ENCODE results near the gene MAPK8IP1.
A peak's percentile ranks its signal among the peaks of the same experiment; 100 is the strongest.
"Not testable (repeated sequence)": the region's sequence is repeated elsewhere in the genome, so short reads cannot be mapped to it uniquely, and the experiment has no call there.

Gene MAPK8IP1

DNA sequence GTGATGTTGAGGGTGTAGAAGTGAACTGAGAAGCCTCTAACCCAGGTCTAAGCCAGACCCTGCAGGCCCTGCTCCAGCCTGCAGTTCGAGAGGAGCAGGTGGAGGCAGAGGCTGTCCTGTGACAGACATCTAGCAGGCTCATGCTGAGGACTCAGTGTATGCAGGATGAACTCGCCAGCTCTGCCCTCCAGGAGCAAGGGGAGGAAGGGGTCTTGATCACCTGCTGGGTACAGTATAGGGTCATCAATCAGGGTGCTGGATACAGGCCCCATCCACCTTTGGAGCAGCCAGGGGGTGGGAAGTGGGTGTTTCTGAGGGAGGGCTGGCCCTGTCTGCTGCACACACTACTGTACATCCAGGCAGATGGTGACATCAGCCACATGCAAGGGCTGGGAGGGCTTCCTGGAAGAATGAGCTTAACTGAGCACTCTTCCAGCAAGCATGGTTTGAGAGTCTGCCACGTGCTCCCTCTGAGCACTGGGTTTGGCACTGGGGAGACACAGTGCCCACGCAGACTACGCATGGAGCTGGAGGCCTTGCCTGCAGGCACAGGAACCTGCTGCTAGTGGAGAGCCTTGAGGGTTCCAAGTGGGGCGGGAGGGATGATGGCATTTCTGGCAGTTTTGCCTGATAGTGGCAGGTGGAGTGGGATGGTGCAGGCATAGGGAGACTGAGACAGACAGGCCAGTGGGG lies 9.2 kb downstream of the MAPK8IP1 start:
- DNase-seq, result no peak

DNA sequence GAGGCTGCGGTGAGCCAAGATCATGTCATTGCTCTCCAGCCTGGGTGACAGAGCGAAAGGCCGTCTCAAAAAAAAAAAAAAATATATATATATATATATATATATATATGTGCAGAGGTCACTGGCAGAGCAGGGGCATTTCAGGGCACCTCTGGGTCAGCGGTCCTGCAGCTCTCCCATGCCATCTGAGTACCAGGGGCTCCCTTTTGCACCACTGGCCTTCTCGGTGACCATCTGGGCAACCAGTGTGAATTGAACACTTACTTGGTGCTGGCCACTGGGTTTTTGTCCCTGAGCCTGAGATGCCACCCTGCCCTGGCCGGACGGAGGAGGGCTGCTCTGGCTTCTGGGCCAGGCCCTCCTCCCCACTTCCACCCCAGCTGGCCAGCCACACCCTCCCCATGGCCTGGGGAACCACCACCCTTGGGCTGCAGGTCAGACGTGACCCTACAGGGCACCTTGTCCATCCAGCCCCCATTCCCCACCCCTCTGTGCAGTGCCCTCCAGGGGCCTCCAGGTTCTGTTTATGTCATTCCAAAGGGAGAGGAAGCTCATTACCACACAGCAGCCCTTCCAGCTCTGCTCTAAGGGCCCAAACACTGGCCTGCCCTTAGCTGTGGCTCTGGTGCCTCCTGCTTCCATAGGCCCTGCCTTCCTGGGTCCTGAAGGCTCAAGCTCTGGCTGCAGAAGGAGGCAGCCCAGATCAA lies 10.3 kb downstream of the MAPK8IP1 start:
- peak; percentile 57 for DNase-seq

- peak; percentile 95 for DNase-seq
These were observed 11.1 kb downstream of the MAPK8IP1 start for GRCh38 chr11:45896422-45896984.

GRCh38 chr11:45897556-45897955 lies 12.1 kb downstream of the MAPK8IP1 start:
- DNase-seq, result no peak

DNA sequence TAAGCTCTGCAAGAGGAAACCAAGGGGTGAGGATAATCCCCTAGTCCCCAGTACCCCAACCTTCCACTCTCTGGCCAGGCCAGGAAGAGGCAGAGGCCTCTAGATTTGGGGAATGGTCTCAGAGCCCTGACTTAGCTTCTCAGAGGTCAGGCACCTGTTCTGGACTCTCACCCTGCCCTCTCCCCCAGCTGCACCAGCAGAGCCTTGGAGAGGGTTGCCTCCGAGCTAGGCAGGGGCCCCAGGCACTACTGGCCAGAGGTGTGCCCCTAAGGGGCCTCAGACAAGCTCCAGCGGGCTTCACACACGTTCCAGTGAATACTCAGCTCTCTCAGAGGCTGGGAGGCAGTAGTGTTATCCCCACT lies 13.6 kb downstream of the MAPK8IP1 start:
- no peak for DNase-seq

DNA sequence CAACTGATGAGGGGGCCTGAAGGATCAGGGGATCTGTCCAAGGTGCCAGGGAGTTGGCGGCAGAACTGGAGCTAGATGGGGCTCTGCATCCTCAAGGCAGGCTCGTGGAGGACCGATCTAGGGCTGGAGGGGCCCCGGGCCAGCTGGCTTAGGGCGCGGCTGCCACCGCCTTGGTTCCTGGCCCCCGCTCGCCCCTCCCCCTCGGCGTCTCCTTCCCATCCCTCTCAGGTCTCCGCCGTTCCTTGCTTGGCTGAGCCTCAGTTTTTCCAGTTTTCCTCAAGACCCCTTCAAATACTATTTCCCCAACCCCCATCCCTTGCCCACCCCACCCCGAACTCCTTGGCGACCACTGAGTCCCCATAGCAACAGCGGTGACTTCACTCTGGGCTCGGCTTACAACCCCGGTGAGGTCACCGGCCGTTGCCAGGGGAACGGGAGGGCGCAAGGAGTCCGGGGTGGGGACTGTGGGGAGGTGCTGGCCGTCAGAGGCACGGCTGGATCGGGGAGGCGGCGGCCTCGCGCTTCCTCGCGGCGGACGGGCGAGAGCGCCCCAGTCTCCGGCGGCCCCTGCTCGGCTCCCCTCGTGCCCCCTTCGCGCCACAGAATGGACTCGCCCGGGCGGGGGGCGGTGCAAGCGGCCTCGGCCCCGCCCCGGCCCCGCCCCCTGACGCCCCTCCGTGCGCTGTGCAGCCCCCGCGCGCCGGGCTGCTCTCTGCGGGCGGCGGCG lies 14.2 kb downstream of the MAPK8IP1 start:
- DNase-seq, result peak; percentile 93

DNA sequence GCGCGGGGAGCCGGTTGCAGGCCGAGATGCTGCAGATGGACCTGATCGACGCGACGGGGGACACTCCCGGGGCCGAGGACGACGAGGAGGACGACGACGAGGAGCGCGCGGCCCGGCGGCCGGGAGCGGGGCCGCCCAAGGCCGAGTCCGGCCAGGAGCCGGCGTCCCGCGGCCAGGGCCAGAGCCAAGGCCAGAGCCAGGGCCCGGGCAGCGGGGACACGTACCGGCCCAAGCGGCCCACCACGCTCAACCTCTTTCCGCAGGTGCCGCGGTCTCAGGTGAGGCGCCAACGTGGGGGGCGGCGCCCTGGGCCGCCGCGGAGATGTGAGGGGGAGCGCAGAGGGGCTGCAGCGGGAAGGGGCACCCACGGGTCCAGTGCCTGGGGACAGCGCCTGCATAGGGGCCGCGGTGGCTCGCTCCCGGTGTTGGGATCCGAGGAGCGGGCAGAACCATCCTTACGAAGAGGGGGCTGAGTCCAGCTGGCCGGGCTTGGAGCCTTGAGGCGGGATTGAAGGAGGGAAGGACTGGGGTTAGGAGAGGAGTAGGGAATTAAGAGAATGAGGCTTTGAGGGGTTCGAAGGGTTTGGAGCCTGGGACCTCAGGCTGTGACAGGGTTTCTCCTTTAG lies 14.8 kb downstream of the MAPK8IP1 start:
- peak; percentile 16 for DNase-seq

DNA sequence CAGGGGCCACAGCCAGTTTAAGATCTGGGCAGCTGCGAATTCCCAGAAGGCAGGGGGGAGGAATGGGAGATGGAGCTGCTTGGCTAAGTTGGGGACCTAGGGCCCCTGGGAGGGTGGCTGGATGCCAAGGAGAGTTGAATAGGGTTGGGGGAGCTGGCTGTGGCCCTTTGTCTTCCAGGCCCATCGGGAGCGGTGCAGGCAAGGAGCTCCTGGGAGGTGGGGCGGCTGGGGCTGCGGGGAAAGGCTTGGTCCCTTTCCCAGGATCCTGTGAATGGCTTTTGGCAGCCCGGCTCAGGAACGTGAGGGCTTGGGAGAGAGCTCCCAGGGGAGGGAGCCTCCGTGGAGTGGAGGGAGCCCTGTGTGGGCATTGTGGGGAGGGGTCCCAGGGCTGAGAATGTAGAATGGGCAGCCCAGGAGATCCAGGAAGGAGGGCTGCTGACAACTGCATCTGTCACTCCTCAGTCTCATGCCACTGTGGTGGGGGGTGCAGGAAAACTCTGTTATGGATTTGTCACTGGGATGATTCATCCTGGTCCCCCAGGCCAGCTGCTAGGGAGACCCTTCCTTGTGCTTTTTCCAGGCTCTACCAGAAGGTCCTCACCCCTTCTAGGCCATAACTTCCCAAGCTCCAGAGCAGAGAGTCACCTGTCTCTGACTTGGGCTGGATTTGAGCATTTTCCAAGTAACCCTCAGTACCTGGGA lies 15.6 kb downstream of the MAPK8IP1 start:
- DNase-seq, result peak; percentile 31

DNA sequence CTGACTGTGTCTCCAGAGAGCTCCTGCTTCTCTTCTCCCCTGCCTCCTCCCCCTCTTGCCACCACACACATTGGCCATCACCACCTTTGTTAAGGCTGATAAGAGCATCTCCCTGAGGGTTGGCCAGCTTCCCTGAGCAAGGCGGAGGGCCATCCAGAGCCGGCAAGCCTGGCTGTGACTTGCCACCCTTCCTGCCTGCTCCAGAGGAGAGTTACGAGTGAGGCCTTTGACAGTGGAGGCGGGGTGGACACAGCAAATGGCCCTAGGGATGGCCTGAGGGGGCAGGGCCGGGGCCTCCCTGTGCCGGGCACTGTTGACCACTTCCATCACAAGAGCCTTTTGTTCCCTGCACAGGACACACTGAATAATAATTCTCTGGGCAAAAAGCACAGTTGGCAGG lies 16.2 kb downstream of the MAPK8IP1 start:
- DNase-seq, result no peak

DNA sequence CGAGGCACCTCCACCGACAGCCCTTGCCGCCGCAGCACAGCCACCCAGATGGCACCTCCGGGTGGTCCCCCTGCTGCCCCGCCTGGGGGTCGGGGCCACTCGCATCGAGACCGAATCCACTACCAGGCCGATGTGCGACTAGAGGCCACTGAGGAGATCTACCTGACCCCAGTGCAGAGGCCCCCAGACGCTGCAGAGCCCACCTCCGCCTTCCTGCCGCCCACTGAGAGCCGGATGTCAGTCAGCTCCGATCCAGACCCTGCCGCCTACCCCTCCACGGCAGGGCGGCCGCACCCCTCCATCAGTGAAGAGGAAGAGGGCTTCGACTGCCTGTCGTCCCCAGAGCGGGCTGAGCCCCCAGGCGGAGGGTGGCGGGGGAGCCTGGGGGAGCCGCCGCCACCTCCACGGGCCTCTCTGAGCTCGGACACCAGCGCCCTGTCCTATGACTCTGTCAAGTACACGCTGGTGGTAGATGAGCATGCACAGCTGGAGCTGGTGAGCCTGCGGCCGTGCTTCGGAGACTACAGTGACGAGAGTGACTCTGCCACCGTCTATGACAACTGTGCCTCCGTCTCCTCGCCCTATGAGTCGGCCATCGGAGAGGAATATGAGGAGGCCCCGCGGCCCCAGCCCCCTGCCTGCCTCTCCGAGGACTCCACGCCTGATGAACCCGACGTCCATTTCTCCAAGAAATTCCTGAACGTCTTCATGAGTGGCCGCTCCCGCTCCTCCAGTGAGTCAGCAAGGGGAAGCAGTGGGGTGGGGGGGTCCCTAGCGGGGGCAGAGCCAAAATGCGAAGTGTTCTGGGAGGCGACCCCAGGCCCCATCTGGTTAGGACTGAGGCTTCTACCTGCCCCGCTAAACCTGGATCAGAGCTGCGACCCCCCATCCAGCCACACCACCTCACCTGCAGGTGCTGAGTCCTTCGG lies 17.3 kb downstream of the MAPK8IP1 start:
- no peak for DNase-seq

DNA sequence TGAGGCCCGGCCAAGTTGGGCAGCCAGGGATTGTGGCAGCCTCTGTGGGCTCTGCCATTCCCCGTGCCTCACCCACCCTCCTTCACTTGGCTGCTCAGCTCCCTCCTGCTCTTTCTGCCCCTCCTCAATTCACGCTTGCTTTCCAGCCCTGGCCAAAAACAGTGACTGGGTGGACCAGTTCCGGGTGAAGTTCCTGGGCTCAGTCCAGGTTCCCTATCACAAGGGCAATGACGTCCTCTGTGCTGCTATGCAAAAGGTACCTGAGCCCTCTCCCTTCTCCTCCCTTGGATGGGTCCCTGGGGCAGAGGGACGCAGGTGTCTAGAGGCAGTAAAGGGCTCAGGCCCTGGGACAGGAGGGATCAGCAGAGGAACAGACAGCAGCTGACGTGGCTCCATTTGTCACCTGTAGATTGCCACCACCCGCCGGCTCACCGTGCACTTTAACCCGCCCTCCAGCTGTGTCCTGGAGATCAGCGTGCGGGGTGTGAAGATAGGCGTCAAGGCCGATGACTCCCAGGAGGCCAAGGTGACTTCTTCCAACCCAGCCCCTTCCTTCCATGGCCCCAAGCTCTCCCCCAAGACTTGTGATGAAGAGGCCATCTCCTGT lies 19.0 kb downstream of the MAPK8IP1 start:
- DNase-seq, result no peak

DNA sequence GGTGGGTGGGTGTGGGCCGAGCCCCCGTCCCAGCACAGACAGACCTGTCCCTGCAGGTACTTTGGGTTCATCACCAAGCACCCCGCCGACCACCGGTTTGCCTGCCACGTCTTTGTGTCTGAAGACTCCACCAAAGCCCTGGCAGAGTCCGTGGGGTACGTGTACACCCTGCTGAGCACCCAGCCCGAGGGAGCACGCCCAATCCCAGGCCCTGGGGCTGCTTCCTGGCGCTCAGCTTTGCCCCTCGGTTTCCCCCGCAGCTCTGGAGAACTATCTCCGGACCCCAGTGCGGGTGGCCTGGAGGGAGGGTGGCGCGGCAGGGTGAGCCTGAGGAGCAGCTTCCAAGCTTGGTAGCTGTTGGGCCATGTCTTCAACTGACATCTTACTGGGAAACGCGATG lies 19.6 kb downstream of the MAPK8IP1 start:
- no peak for DNase-seq

GRCh38 chr11:45905576-45905975 lies 20.1 kb downstream of the MAPK8IP1 start:
- DNase-seq, result not testable (repeated sequence)

GRCh38 chr11:45906096-45906682 lies 20.7 kb downstream of the MAPK8IP1 start:
- no peak for DNase-seq

- peak; percentile 22 for DNase-seq
These were observed 21.6 kb downstream of the MAPK8IP1 start, which contains the start of gene FREY1 for GRCh38 chr11:45906965-45907611. TSS of gene FREY1 (minus strand) at chr11:45907271. CDS start at chr11:45907245, 26 bp downstream.

GRCh38 chr11:45907911-45908370 lies 22.5 kb downstream of the MAPK8IP1 start:
- no peak for DNase-seq

GRCh38 chr11:45909594-45910475 lies 24.4 kb downstream of the MAPK8IP1 start:
- no peak for DNase-seq

DNA sequence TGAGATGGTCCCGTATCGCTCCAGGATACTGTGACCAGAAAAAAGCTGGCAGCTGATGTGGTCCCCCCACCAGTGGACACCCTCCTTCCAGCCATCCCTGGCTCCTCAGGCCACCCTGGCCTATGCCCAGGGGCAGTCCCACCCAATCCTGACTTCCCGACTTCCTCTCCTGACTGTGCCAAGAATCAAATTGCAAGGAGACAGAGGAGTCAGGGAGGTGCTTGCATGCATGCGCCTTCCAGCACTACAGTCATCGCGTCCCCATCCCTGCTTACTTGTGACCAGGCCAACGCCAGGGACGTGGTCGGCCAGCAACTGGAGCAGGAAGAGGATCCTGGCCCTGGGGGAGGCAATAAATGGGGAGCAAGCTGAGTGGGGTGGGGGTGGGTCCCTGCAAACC lies 25.2 kb downstream of the MAPK8IP1 start:
- no peak for DNase-seq

DNA sequence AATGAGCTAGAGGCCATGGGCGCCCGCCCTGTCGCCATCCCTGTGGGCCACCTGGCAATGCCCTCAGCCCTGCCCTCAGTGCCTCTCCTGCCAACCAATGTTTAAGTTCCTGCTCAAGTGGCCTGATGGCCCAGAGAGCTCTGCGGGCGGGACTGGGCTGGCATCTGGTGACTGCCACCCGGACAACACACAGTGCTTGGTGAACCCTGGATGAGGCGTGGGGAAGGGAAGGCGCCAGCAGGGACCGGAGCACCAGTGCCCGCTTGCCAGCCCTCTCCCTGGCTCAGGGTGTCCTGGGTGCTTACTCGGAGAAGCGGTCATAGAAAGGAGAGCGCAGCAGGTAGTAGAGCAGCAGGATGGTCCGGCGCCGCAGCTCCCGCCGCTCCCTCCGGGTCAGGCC lies 28.1 kb downstream of the MAPK8IP1 start:
- DNase-seq, result no peak
